Osteoblast (primary cell): ENCODE data around the gene RHOJ. TPM values are rescaled to one million over a fixed set of nuclear protein-coding genes. Genes with fewer than 3 reads are reported as not detected.

ENCODE experiments used
- DNase-seq: peaks from one replicate; pipeline ENCODE4 v3.0.0; 2011; ENCODE audit warnings: low spot score, mixed read lengths; ENCODE audit not compliant: insufficient read length; ENCODE audit errors: missing footprints
- H2AFZ ChIP-seq: 2 replicates; pipeline ENCODE4 v1.6.0; 2011; ENCODE audit warnings: mild to moderate bottlenecking, low read length
- H3K27ac ChIP-seq: 2 replicates; pipeline ENCODE4 v1.5.1; 2011; ENCODE audit warnings: mild to moderate bottlenecking, low read depth, low read length, moderate library complexity
- H3K27me3 ChIP-seq: 2 replicates; pipeline ENCODE4 v1.6.0; 2012; ENCODE audit warnings: mild to moderate bottlenecking, control low read depth, inconsistent platforms, low read length, moderate library complexity; ENCODE audit not compliant: insufficient read depth
- H3K36me3 ChIP-seq: 2 replicates; pipeline ENCODE4 v1.5.1; 2011; ENCODE audit warnings: mild to moderate bottlenecking, low read length, control low read depth, moderate library complexity; ENCODE audit not compliant: insufficient read depth
- H3K4me1 ChIP-seq: 2 replicates; pipeline ENCODE4 v1.5.1; 2011; ENCODE audit warnings: mild to moderate bottlenecking, low read length, control low read depth, moderate library complexity; ENCODE audit not compliant: insufficient read depth
- H3K4me2 ChIP-seq: 2 replicates; pipeline ENCODE4 v1.6.0; 2011; ENCODE audit warnings: mild to moderate bottlenecking, low read length; ENCODE audit not compliant: insufficient read depth
- H3K4me3 ChIP-seq: fragments of 200-600 bp; sonication (generic); 3 replicates; pipeline ENCODE4 v1.5.1; 2012; ENCODE audit warnings: mild to moderate bottlenecking, low read length, inconsistent platforms; ENCODE audit not compliant: insufficient read depth
- H3K79me2 ChIP-seq: 2 replicates; pipeline ENCODE4 v1.6.0; 2012; ENCODE audit warnings: mild to moderate bottlenecking, low read length, control low read depth, inconsistent platforms; ENCODE audit not compliant: insufficient read depth
- H3K9me3 ChIP-seq: 2 replicates; pipeline ENCODE4 v1.5.1; 2011; ENCODE audit warnings: low read depth, low read length, control low read depth
- H4K20me1 ChIP-seq: 2 replicates; pipeline ENCODE4 v1.6.0; 2012; ENCODE audit warnings: mild to moderate bottlenecking, low read length, control low read depth; ENCODE audit not compliant: insufficient read depth
- total RNA-seq: library from RNA; depleted of rRNA; stranded (reverse); fragments of >200 nt; gene quantifications from 2 replicates; pipeline ENCODE4 v1.2.3, GENCODE V29; 2012
- TF ChIP-seq, protein P1 (sequence below): IDR thresholded peaks from 2 replicates; pipeline ENCODE4 v1.5.1; 2011; ENCODE audit warnings: mild to moderate bottlenecking, low read depth, low read length, moderate library complexity; ENCODE audit errors: extremely low read depth

The RHOJ gene
- total RNA-seq, 1 donor: 4.3 TPM

DNA sequence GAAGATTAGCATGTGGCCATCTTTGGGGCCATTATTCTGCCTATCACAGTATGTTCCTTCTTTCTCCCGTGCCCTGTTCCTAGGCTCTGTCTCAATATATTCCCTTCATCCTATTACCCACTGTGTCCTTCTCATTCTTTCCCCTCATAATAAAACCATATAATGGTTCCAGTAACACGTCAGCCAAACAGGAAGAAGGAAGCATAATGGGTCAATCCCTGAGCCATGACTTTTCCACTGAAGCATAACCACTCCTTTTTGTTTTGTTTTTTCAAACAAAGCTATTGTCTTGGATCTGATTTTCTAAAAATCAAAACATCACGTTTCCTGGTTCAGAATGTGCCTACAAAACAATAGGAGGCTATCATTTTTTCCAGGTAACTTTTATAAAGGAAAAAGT lies 21.3 kb upstream of the RHOJ start:
- Histone ChIP-seq H3K27ac (no peak overlapping the region), H2AFZ (no peak overlapping the region)
- TF ChIP-seq, protein P1, sequence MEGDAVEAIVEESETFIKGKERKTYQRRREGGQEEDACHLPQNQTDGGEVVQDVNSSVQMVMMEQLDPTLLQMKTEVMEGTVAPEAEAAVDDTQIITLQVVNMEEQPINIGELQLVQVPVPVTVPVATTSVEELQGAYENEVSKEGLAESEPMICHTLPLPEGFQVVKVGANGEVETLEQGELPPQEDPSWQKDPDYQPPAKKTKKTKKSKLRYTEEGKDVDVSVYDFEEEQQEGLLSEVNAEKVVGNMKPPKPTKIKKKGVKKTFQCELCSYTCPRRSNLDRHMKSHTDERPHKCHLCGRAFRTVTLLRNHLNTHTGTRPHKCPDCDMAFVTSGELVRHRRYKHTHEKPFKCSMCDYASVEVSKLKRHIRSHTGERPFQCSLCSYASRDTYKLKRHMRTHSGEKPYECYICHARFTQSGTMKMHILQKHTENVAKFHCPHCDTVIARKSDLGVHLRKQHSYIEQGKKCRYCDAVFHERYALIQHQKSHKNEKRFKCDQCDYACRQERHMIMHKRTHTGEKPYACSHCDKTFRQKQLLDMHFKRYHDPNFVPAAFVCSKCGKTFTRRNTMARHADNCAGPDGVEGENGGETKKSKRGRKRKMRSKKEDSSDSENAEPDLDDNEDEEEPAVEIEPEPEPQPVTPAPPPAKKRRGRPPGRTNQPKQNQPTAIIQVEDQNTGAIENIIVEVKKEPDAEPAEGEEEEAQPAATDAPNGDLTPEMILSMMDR: no peak

DNA sequence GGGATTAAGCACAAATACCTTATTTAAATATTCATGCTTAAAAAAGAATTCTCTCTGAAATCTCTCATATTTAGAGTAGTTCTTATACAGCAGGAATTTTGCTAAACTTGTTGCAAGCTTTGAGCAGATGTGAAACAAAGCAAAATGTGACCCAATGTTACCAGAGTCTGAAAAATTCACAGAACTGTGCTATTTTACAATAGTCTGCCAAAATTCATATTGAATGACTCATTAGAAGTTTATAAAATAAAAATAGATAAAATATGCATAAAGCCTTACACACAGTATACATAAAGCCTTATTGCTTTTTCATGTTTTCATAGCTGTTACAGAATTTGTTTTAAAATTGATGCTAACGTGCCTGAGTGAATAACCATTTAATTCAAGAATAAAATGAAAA lies 17.8 kb upstream of the RHOJ start:
- DNase-seq: peak; percentile 26
- TF ChIP-seq, protein P1: no peak
- H3K4me1 ChIP-seq: no peaks in the 10 kb centered on the region
- no peaks in the 10 kb centered on the region for H3K79me2 ChIP-seq
- H4K20me1 ChIP-seq: no peaks in the 10 kb centered on the region
- H3K27me3 ChIP-seq: no peaks in the 10 kb centered on the region
- no peaks in the 10 kb centered on the region for H3K36me3 ChIP-seq
- H3K4me3 ChIP-seq: no peak overlapping the region
- H2AFZ ChIP-seq: no peak overlapping the region
- H3K9me3 ChIP-seq: no peaks in the 10 kb centered on the region
- no peak overlapping the region for H3K27ac ChIP-seq
- H3K4me2 ChIP-seq: no peak overlapping the region

More for the DNA sequence above, 21.3 kb upstream of the RHOJ start:
- H3K27me3 ChIP-seq: no peaks in the 10 kb centered on the region
- H3K36me3 ChIP-seq: no peaks in the 10 kb centered on the region
- H3K79me2 ChIP-seq: no peaks in the 10 kb centered on the region
- no peak for DNase-seq
- no peak overlapping the region for H3K4me2 ChIP-seq
- no peaks in the 10 kb centered on the region for H4K20me1 ChIP-seq
- H3K9me3 ChIP-seq: no peaks in the 10 kb centered on the region
- peaks cover 3% of the 10 kb centered on the region for H3K4me1 ChIP-seq
- no peak overlapping the region for H3K4me3 ChIP-seq

DNA sequence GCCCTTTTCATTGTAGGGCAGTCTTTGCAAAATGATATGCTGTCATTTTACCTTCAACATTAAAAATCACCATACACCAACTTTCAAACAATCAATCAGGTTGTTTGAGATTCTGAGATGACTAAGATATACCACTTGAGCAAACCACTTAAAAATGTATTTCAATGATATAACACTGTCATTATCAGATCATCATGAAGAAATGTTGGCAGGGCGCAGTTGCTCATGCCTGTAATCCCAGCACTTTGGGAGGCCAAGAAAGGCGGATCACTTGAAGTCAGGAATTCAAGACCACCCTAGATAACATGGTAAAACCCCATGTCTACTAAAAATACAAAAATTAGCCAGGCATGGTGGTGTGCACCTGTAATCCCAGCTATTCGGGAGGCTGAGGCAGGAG lies 13.0 kb upstream of the RHOJ start:
- DNase-seq: no peak
- H3K79me2 ChIP-seq: no peaks in the 10 kb centered on the region
- TF ChIP-seq, protein P1: no peak
- no peaks in the 10 kb centered on the region for H3K9me3 ChIP-seq
- H3K36me3 ChIP-seq: no peaks in the 10 kb centered on the region
- no peak overlapping the region for H2AFZ ChIP-seq
- H3K4me3 ChIP-seq: no peak overlapping the region
- no peaks in the 10 kb centered on the region for H3K4me1 ChIP-seq
- no peaks in the 10 kb centered on the region for H4K20me1 ChIP-seq
- H3K27ac ChIP-seq: no peak overlapping the region
- H3K4me2 ChIP-seq: no peak overlapping the region
- no peaks in the 10 kb centered on the region for H3K27me3 ChIP-seq

DNA sequence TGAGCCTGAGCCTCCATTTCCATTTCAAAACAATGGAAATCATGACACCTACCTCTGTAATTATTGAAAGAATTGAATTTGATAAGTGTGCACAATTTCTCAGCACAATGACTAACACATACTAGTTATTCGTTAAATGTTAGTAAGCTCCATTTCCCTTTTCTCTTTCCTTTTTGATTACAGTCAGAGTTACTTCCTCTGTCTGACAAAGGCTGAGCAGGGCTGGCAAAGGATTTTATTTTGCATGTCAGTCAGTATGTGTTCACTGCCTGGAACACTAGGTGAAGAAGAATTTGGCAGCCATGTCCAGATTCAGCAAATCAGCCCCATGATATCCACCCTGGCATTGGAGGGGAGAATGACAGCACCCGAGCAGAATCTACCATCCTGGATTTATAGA lies 12.2 kb upstream of the RHOJ start:
- no peaks in the 10 kb centered on the region for H3K27me3 ChIP-seq
- no peak overlapping the region for H2AFZ ChIP-seq
- H3K4me1 ChIP-seq: no peaks in the 10 kb centered on the region
- no peaks in the 10 kb centered on the region for H3K79me2 ChIP-seq
- H3K4me3 ChIP-seq: no peak overlapping the region
- DNase-seq: no peak
- no peaks in the 10 kb centered on the region for H4K20me1 ChIP-seq
- no peaks in the 10 kb centered on the region for H3K36me3 ChIP-seq
- H3K9me3 ChIP-seq: no peaks in the 10 kb centered on the region
- H3K4me2 ChIP-seq: no peak overlapping the region
- TF ChIP-seq, protein P1: no peak
- no peak overlapping the region for H3K27ac ChIP-seq
